ENCODE measurements around the gene TTPAL.
"Not testable (repeated sequence)": the region's sequence is repeated elsewhere in the genome, so short reads cannot be mapped to it uniquely, and the experiment has no call there.

TTPAL gene

GRCh38 chr20:44468044-44468782, 7.5 kb upstream of the TTPAL start:
- no peak for DNase-seq

- DNase-seq: peak in 1 of 14 donors; percentile 77
Observed at GRCh38 chr20:44470327-44470726, 5.3 kb upstream of the TTPAL start.

- peak in 1 of 14 donors; percentile 82 for DNase-seq
Observed at GRCh38 chr20:44471481-44471882, 4.2 kb upstream of the TTPAL start.

GRCh38 chr20:44472283-44472682, 3.4 kb upstream of the TTPAL start:
- DNase-seq: not testable (repeated sequence)

- no peak for DNase-seq
Observed at GRCh38 chr20:44475372-44475693, 341 bp upstream of the TTPAL start.

GRCh38 chr20:44477151-44477550, 1.5 kb downstream of the TTPAL start:
- DNase-seq: no peak

- DNase-seq: no peak
Observed at GRCh38 chr20:44478206-44478605, 2.5 kb downstream of the TTPAL start.

GRCh38 chr20:44479643-44480042, 4.0 kb downstream of the TTPAL start:
- no peak for DNase-seq

GRCh38 chr20:44480097-44480496, 4.4 kb downstream of the TTPAL start:
- no peak for DNase-seq

GRCh38 chr20:44481719-44482416, 6.2 kb downstream of the TTPAL start:
- no peak for DNase-seq

GRCh38 chr20:44483112-44483511, 7.4 kb downstream of the TTPAL start:
- no peak for DNase-seq

GRCh38 chr20:44485078-44485829, 9.6 kb downstream of the TTPAL start:
- no peak for DNase-seq

GRCh38 chr20:44485830-44486198, 10.1 kb downstream of the TTPAL start:
- DNase-seq: no peak

- DNase-seq: no peak
Observed at GRCh38 chr20:44488551-44488950, 12.9 kb downstream of the TTPAL start.

GRCh38 chr20:44489223-44489622, 13.5 kb downstream of the TTPAL start:
- no peak for DNase-seq

- DNase-seq: no peak
Observed at GRCh38 chr20:44489931-44490330, 14.3 kb downstream of the TTPAL start.

- DNase-seq: no peak
Observed at GRCh38 chr20:44491635-44492395, 16.1 kb downstream of the TTPAL start.

GRCh38 chr20:44494266-44494665, 18.6 kb downstream of the TTPAL start:
- DNase-seq: no peak

GRCh38 chr20:44494681-44495080, 19.0 kb downstream of the TTPAL start:
- DNase-seq: no peak

GRCh38 chr20:44495257-44495656, 19.6 kb downstream of the TTPAL start:
- no peak for DNase-seq

- DNase-seq: no peak
Observed at GRCh38 chr20:44495802-44496481, 20.3 kb downstream of the TTPAL start.

GRCh38 chr20:44496976-44497375, 21.3 kb downstream of the TTPAL start:
- no peak for DNase-seq

Data from C1 segment of cervical spinal cord (tissue), 14 donors.